ENCODE measurements around the gene MAP1LC3A.

Gene MAP1LC3A

DNA sequence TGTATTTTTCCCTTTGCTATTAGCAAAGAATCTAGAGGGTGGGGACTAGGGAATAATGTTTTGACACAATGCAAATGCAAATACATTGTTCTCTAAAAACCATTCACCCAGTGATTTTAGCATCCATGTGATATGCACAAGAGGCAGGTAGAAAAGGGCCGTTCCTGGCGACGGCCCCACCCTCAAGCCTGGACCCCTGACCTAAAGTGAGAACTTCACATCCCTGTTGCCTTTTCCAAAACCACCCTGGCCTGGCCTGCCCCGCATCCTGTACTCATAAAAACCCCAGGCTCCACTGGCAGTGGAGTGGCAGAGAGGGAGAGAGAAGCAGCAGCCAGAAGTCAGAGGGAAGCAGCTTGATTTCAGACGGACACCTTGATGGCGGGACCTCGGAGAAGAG lies 48.5 kb downstream of the MAP1LC3A start:
- no peak for DNase-seq

More for the DNA sequence above, 48.5 kb downstream of the MAP1LC3A start:
- H3K36me3 ChIP-seq = peaks cover 2% of the 10 kb centered on the region; the same call in 1 of the 2 replicates
- no peaks in the 10 kb centered on the region for H3K27me3 ChIP-seq (ENCODE audit: insufficient read depth, low read depth, severe bottlenecking)
- no peak overlapping the region for H3K4me3 ChIP-seq (ENCODE audit: low read depth, low read length)
- no peaks in the 10 kb centered on the region for H3K9me3 ChIP-seq (ENCODE audit: severe bottlenecking)
- TF ChIP-seq, protein P1, sequence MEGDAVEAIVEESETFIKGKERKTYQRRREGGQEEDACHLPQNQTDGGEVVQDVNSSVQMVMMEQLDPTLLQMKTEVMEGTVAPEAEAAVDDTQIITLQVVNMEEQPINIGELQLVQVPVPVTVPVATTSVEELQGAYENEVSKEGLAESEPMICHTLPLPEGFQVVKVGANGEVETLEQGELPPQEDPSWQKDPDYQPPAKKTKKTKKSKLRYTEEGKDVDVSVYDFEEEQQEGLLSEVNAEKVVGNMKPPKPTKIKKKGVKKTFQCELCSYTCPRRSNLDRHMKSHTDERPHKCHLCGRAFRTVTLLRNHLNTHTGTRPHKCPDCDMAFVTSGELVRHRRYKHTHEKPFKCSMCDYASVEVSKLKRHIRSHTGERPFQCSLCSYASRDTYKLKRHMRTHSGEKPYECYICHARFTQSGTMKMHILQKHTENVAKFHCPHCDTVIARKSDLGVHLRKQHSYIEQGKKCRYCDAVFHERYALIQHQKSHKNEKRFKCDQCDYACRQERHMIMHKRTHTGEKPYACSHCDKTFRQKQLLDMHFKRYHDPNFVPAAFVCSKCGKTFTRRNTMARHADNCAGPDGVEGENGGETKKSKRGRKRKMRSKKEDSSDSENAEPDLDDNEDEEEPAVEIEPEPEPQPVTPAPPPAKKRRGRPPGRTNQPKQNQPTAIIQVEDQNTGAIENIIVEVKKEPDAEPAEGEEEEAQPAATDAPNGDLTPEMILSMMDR (IDR thresholded peaks at IDR 0.05; ENCODE audit: low read depth, low read length) = no peak
- no peak overlapping the region for H3K27ac ChIP-seq

Measured in WERI-Rb-1 (cell line).